Colonic mucosa (tissue), 4 donors: ENCODE measurements around the gene CDKAL1. TPM values are rescaled to one million over a fixed set of nuclear protein-coding genes. Genes with fewer than 3 reads are reported as not detected.

Experiments
- DNase-seq: peaks from one replicate; pipeline ENCODE4 v3.0.0-alpha.2; 2020
- H3K27ac ChIP-seq: fragments of 200-600 bp; one replicate; pipeline ENCODE4 v1.8.0; 2021
- H3K27me3 ChIP-seq: fragments of 200-600 bp; one replicate; pipeline ENCODE4 v1.8.0; 2021
- H3K36me3 ChIP-seq: fragments of 200-600 bp; one replicate; pipeline ENCODE4 v1.8.0; 2021
- H3K4me1 ChIP-seq: fragments of 200-600 bp; one replicate; pipeline ENCODE4 v1.8.0; 2021; ENCODE audit warnings: mild to moderate bottlenecking
- H3K4me3 ChIP-seq: fragments of 200-600 bp; one replicate; pipeline ENCODE4 v1.8.0; 2021
- H3K9ac ChIP-seq, 2 donors: one replicate each; pipeline ENCODE4 v1.7.0; 2013; ENCODE audit warnings: control low read depth in 2 of 2, low read depth in 2 of 2, low read length in 2 of 2
- H3K9me3 ChIP-seq: fragments of 200-600 bp; one replicate; pipeline ENCODE4 v1.8.0; 2021
- CTCF ChIP-seq: fragments of 200-600 bp; IDR thresholded peaks from one replicate; pipeline ENCODE4 v1.8.0; 2022; ENCODE audit warnings: antibody characterized with exemption, mild to moderate bottlenecking
- intact Hi-C: fragments of 100-400 bp; cut with DNase I; formaldehyde crosslinking; loops from one replicate; pipeline ENCODE4 v1.14.1; 2022
- total RNA-seq, 2 donors: library from RNA; stranded (reverse); fragmentation: NEBNext Ultra II Directional in 1 of 2; extraction: Animal tissue kit (Norgen Biotek cat#: 25700) in 1 of 2; gene quantifications; one replicate each; pipeline ENCODE4 v1.2.1, GENCODE V29; 2021
- donor health status: healthy.
- donor health status: DM: no; HTN: no; CAD: no.
- donor health status: DM: no; HTN: no; CAD: no.

CDKAL1 gene
- total RNA-seq, 2 donors from 2014 or later, result 13.8 to 14.2 TPM

GRCh38 chr6:20811109-20811761, 277.0 kb downstream of the CDKAL1 start:
- Histone ChIP-seq H3K4me1 (no peaks in the 10 kb centered on the region), H3K27me3 (no peaks in the 10 kb centered on the region), H3K27ac (no peak overlapping the region), H3K9me3 (no peaks in the 10 kb centered on the region), H3K9ac (no peak overlapping the region), H3K36me3 (no peaks in the 10 kb centered on the region), H3K4me3 (no peak overlapping the region)
- no peak for DNase-seq
- TF ChIP-seq CTCF, result no peak
- intact Hi-C loops, result no loop called here

- no peaks in the 10 kb centered on the region for H3K27me3 ChIP-seq
- no peaks in the 10 kb centered on the region for H3K36me3 ChIP-seq
- intact Hi-C loops, result no loop called here
- H3K9ac ChIP-seq, result no peak overlapping the region
- H3K4me1 ChIP-seq, result no peaks in the 10 kb centered on the region
- H3K4me3 ChIP-seq, result no peak overlapping the region
- TF ChIP-seq CTCF, result no peak
- no peak for DNase-seq
- no peaks in the 10 kb centered on the region for H3K9me3 ChIP-seq
- no peak overlapping the region for H3K27ac ChIP-seq
Observed at GRCh38 chr6:20812776-20813175, 278.5 kb downstream of the CDKAL1 start.

GRCh38 chr6:20814494-20814893, 280.2 kb downstream of the CDKAL1 start:
- H3K27me3 ChIP-seq, result no peaks in the 10 kb centered on the region
- H3K4me1 ChIP-seq, result no peaks in the 10 kb centered on the region
- intact Hi-C loops, result no loop called here
- H3K27ac ChIP-seq, result no peak overlapping the region
- no peak overlapping the region for H3K9ac ChIP-seq
- no peak for TF ChIP-seq CTCF
- DNase-seq, result no peak
- no peak overlapping the region for H3K4me3 ChIP-seq
- no peaks in the 10 kb centered on the region for H3K9me3 ChIP-seq
- H3K36me3 ChIP-seq, result no peaks in the 10 kb centered on the region

GRCh38 chr6:20816126-20816525, 281.9 kb downstream of the CDKAL1 start:
- no peak overlapping the region for H3K27ac ChIP-seq
- TF ChIP-seq CTCF, result no peak
- no peaks in the 10 kb centered on the region for H3K36me3 ChIP-seq
- no peaks in the 10 kb centered on the region for H3K4me1 ChIP-seq
- no peak overlapping the region for H3K9ac ChIP-seq
- H3K9me3 ChIP-seq, result no peaks in the 10 kb centered on the region
- H3K27me3 ChIP-seq, result no peaks in the 10 kb centered on the region
- H3K4me3 ChIP-seq, result no peak overlapping the region
- DNase-seq, result no peak
- intact Hi-C loops, result no loop called here

- Histone ChIP-seq H3K36me3 (no peaks in the 10 kb centered on the region), H3K9ac (no peak overlapping the region), H3K27ac (no peak overlapping the region), H3K9me3 (no peaks in the 10 kb centered on the region), H3K4me1 (no peaks in the 10 kb centered on the region), H3K27me3 (no peaks in the 10 kb centered on the region), H3K4me3 (no peak overlapping the region)
- DNase-seq, result no peak
- TF ChIP-seq CTCF, result no peak
- intact Hi-C loops, result no loop called here
Observed at GRCh38 chr6:20817806-20818320, 283.6 kb downstream of the CDKAL1 start.
